NCI-H82 treated with DMSO at 0.1 percent for 48 hours (cell line): Measurements from ENCODE around the gene ATP8B3.

Experiments
- DNase-seq: peaks from one replicate; lab custom pipeline; 2025; ENCODE audit not compliant: unreplicated experiment; lab: John Stamatoyannopoulos, UW

The ATP8B3 gene

GRCh38 chr19:1836458-1837221, 24.6 kb upstream of the ATP8B3 start:
- no peak for DNase-seq

- DNase-seq: no peak
These were observed 21.5 kb upstream of the ATP8B3 start for GRCh38 chr19:1833540-1833939.

- no peak for DNase-seq
These were observed 20.1 kb upstream of the ATP8B3 start for GRCh38 chr19:1832046-1832663.

GRCh38 chr19:1830978-1831377, 18.9 kb upstream of the ATP8B3 start:
- no peak for DNase-seq

GRCh38 chr19:1830568-1830967, 18.5 kb upstream of the ATP8B3 start:
- DNase-seq: no peak

- no peak for DNase-seq
These were observed 17.9 kb upstream of the ATP8B3 start for GRCh38 chr19:1829958-1830357.

GRCh38 chr19:1828279-1829238, 16.5 kb upstream of the ATP8B3 start:
- no peak for DNase-seq

- DNase-seq: no peak
These were observed 15.6 kb upstream of the ATP8B3 start for GRCh38 chr19:1827566-1828278.

GRCh38 chr19:1826557-1827521, 14.8 kb upstream of the ATP8B3 start:
- no peak for DNase-seq

GRCh38 chr19:1825909-1826556, 14.0 kb upstream of the ATP8B3 start:
- no peak for DNase-seq

- DNase-seq: no peak
These were observed 12.2 kb upstream of the ATP8B3 start for GRCh38 chr19:1824252-1824622.

GRCh38 chr19:1823539-1824251, 11.6 kb upstream of the ATP8B3 start:
- no peak for DNase-seq

- DNase-seq: no peak
These were observed 10.9 kb upstream of the ATP8B3 start for GRCh38 chr19:1823020-1823419.

- no peak for DNase-seq
These were observed 10.1 kb upstream of the ATP8B3 start for GRCh38 chr19:1822210-1822609.

GRCh38 chr19:1819341-1820255, 7.5 kb upstream of the ATP8B3 start:
- no peak for DNase-seq

GRCh38 chr19:1818549-1819195, 6.6 kb upstream of the ATP8B3 start:
- DNase-seq: no peak

- DNase-seq: no peak
These were observed 5.6 kb upstream of the ATP8B3 start for GRCh38 chr19:1817553-1818179.
